Mesenchymal stem cell (in vitro differentiated cells and primary cell): ENCODE results near the gene NDRG2.
A peak's percentile ranks its signal among the peaks of the same experiment; 100 is the strongest.

Experiments used
- DNase-seq: peaks from one replicate; pipeline ENCODE4 v3.0.0-alpha.2; 2013
- H2AFZ ChIP-seq: one replicate; pipeline ENCODE4 v1.6.1; 2013; ENCODE audit warnings: low read depth, mild to moderate bottlenecking, control low read depth, inconsistent platforms, low read length, moderate library complexity
- H2AK5ac ChIP-seq: 2 replicates; pipeline ENCODE4 v1.6.1; 2013; ENCODE audit warnings: low read length, moderate library complexity, mild to moderate bottlenecking, inconsistent platforms; ENCODE audit not compliant: severe bottlenecking
- H2BK120ac ChIP-seq: one replicate; pipeline ENCODE4 v1.6.1; 2013; ENCODE audit warnings: low read depth, mild to moderate bottlenecking, inconsistent platforms, low read length, moderate library complexity
- H2BK12ac ChIP-seq, 2 experiments: one replicate each; pipeline ENCODE4 v1.6.1; 2013; ENCODE audit warnings: inconsistent platforms in 2 of 2, low read length in 2 of 2, mild to moderate bottlenecking in 2 of 2, moderate library complexity in 2 of 2, control low read depth in 1 of 2
- H2BK15ac ChIP-seq: one replicate; pipeline ENCODE4 v1.6.1; 2013; ENCODE audit warnings: mild to moderate bottlenecking, low read depth, inconsistent platforms; ENCODE audit not compliant: poor library complexity, severe bottlenecking
- H2BK5ac ChIP-seq: 2 replicates; pipeline ENCODE4 v1.6.1; 2013; ENCODE audit warnings: low read depth, mild to moderate bottlenecking, low read length, control low read depth, inconsistent platforms; ENCODE audit not compliant: poor library complexity, severe bottlenecking
- H3K14ac ChIP-seq, 2 experiments: one replicate each; pipeline ENCODE4 v1.6.1; 2013; ENCODE audit warnings: inconsistent platforms in 2 of 2, low read length in 2 of 2, control low read depth in 1 of 2, mild to moderate bottlenecking in 1 of 2, moderate library complexity in 1 of 2
- H3K18ac ChIP-seq, 2 experiments: one replicate each; pipeline ENCODE4 v1.6.1; 2013; ENCODE audit warnings: inconsistent platforms in 2 of 2, low read length in 2 of 2, control low read depth in 1 of 2, low read depth in 1 of 2, mild to moderate bottlenecking in 1 of 2
- H3K23ac ChIP-seq, 2 experiments: one replicate each; pipeline ENCODE4 v1.6.1; 2013; ENCODE audit warnings: inconsistent platforms in 2 of 2, low read length in 2 of 2, mild to moderate bottlenecking in 2 of 2, moderate library complexity in 2 of 2, control low read depth in 1 of 2
- H3K27ac ChIP-seq: 2 replicates; pipeline ENCODE4 v1.5.1; 2013; ENCODE audit warnings: mild to moderate bottlenecking, moderate library complexity, low read length, control low read depth, inconsistent platforms; ENCODE audit not compliant: poor library complexity, severe bottlenecking
- H3K27me3 ChIP-seq, 2 experiments: 2 replicates each; pipeline versions ENCODE4 v1.6.1 to v1.7.0; 2013; ENCODE audit warnings: low read length in 2 of 2, mild to moderate bottlenecking in 2 of 2, moderate library complexity in 2 of 2, control low read depth in 1 of 2, inconsistent platforms in 1 of 2; ENCODE audit not compliant: control insufficient read depth in 1 of 2, insufficient read depth in 1 of 2
- H3K36me3 ChIP-seq, 2 experiments: 2 replicates each; pipeline versions ENCODE4 v1.6.1 to v1.7.0; 2013; ENCODE audit warnings: low read length in 2 of 2, control low read depth in 1 of 2, inconsistent platforms in 1 of 2, low read depth in 1 of 2, mild to moderate bottlenecking in 1 of 2; ENCODE audit not compliant: insufficient read depth in 2 of 2, control insufficient read depth in 1 of 2
- H3K4ac ChIP-seq, 2 experiments: one replicate each; pipeline ENCODE4 v1.6.1; 2013; ENCODE audit warnings: inconsistent platforms in 2 of 2, low read length in 2 of 2, mild to moderate bottlenecking in 2 of 2, moderate library complexity in 2 of 2, control low read depth in 1 of 2, low read depth in 1 of 2
- H3K4me1 ChIP-seq: 2 replicates; pipeline ENCODE4 v1.6.1; 2013; ENCODE audit warnings: low read depth, low read length, control low read depth; ENCODE audit not compliant: control insufficient read depth, insufficient read depth
- H3K4me2 ChIP-seq: 2 replicates; pipeline ENCODE4 v1.6.1; 2013; ENCODE audit warnings: low read length, mild to moderate bottlenecking, inconsistent platforms; ENCODE audit not compliant: poor library complexity, severe bottlenecking
- H3K4me3 ChIP-seq, 2 experiments: 2 replicates each; pipeline versions ENCODE4 v1.5.1 to v1.7.0; 2013; ENCODE audit warnings: low read length in 2 of 2, mild to moderate bottlenecking in 2 of 2, control low read depth in 1 of 2, low read depth in 1 of 2; ENCODE audit not compliant: insufficient read depth in 1 of 2
- H3K79me1 ChIP-seq: replicated peaks from 2 replicates; pipeline ENCODE4 v1.6.1; 2013; ENCODE audit warnings: mild to moderate bottlenecking, control low read depth, low read length, inconsistent platforms; ENCODE audit not compliant: poor library complexity, severe bottlenecking
- H3K9ac ChIP-seq: 2 replicates; pipeline ENCODE4 v1.7.0; 2013; ENCODE audit warnings: mild to moderate bottlenecking, low read length, moderate library complexity
- H3K9me3 ChIP-seq: 2 replicates; pipeline ENCODE4 v1.7.0; 2013; ENCODE audit warnings: mild to moderate bottlenecking, low read length; ENCODE audit not compliant: control insufficient read depth
- H4K8ac ChIP-seq: one replicate; pipeline ENCODE4 v1.6.1; 2013; ENCODE audit warnings: inconsistent platforms, mild to moderate bottlenecking, low read length, moderate library complexity
- H4K91ac ChIP-seq: one replicate; pipeline ENCODE4 v1.6.1; 2013; ENCODE audit warnings: mild to moderate bottlenecking, low read length, inconsistent platforms
- WGBS: methylation state at CpG from one replicate; pipeline ENCODE4 v1.1.7; 2013; ENCODE audit warnings: mixed read lengths; 5-methylcytosine and 5-hydroxymethylcytosine counted together

Gene NDRG2

DNA sequence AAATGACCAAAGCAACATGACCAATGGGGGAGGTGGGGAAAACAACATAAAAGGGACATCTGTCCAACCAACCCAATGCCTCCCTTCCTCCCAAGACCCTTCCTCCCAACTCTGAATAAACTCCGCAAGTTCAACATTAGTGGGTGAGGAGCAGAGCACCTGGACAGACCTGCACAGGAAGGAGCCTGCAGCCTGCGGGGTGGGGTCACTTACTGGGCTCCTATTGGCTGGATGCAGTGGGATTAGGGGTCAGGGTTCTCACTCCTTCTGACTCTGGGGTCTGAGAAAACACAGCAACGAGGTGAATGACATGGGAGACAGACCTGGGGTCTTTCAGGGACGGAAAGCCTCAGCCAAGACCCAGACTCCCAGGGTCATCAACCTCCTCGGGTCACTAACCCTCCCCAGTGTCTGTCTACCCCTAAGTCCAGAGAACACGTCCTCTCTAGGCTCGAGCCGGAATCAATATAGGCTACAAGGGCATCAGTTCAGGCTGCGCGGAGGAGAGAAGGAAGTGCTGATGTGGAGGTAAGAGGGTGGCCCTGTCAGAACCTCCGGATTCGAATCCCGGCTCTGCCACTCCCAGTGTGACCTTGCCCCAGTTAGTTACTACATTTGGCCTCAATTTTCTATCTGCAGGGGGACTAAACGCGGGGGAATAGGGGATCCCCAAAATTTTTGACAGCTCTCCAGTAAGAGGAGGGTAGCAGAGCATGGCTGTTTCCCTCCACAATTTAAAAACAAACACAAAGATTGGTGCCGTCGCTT lies 860 bp downstream of the NDRG2 start:
- Histone ChIP-seq H2BK12ac (no peak overlapping the region), H3K14ac (no peak overlapping the region), H2BK15ac (peak overlapping the region; percentile 40), H3K4me1 (peaks cover 15% of the 10 kb centered on the region), H3K23ac (no peak overlapping the region), H3K18ac (no peak overlapping the region), H3K4me3 (peak overlapping the region in 1 of 2 experiments; percentile 69), H3K4me2 (peak overlapping the region; percentile 96), H3K4ac (no peak overlapping the region), H2BK5ac (no peak overlapping the region), H3K9me3 (no peaks in the 10 kb centered on the region), H2AFZ (no peak overlapping the region), H4K8ac (no peak overlapping the region), H3K36me3 (peaks cover 0 to 2% of the 10 kb centered on the region in 2 experiments), H2BK120ac (no peak overlapping the region), H3K79me1 (no peaks in the 10 kb centered on the region), H3K27ac (no peak overlapping the region), H3K27me3 (peaks cover 53 to 58% of the 10 kb centered on the region in 2 experiments), H4K91ac (no peak overlapping the region), H3K9ac (no peak overlapping the region), H2AK5ac (no peak overlapping the region)
- no peak for DNase-seq
- WGBS: 54% methylated on average over 12 of the region's 17 CpGs

DNA sequence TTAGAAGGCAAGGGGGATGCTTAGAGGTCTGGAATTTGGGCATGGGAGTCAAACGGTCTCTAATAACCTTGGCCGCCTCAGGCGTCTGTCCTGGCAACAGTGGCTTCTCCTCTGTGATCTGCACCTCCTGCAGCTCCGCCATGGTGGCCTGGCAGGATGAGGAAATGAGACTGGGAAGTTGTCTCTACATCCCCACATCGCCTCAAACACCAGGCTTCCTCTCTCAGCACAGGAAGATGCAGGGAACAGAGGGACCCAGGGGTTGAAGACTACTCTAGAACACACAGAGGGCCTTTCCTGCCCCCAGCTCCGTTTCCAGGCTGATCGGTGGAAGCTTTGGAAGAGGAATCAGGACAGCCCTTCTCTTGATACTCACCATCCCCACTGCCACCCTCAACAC lies 1.7 kb downstream of the NDRG2 start:
- no peak overlapping the region for H3K23ac ChIP-seq
- no peak overlapping the region for H3K4me3 ChIP-seq
- no peak overlapping the region for H2AK5ac ChIP-seq
- no peak overlapping the region for H2BK12ac ChIP-seq
- H4K91ac ChIP-seq: no peak overlapping the region
- H3K9ac ChIP-seq: no peak overlapping the region
- H3K4me2 ChIP-seq: no peak overlapping the region
- no peak overlapping the region for H2BK15ac ChIP-seq
- no peak overlapping the region for H3K4ac ChIP-seq
- no peak overlapping the region for H2BK5ac ChIP-seq
- no peak overlapping the region for H3K14ac ChIP-seq
- peaks cover 15% of the 10 kb centered on the region for H3K4me1 ChIP-seq
- H3K27me3 ChIP-seq: peaks cover 53 to 62% of the 10 kb centered on the region in 2 experiments
- peaks cover 0 to 2% of the 10 kb centered on the region in 2 experiments for H3K36me3 ChIP-seq
- DNase-seq: no peak
- H3K27ac ChIP-seq: no peak overlapping the region
- no peak overlapping the region for H4K8ac ChIP-seq
- H3K79me1 ChIP-seq: no peaks in the 10 kb centered on the region
- no peak overlapping the region for H2BK120ac ChIP-seq
- no peaks in the 10 kb centered on the region for H3K9me3 ChIP-seq
- WGBS: 85% methylated on average over 7 of the region's 7 CpGs
- H3K18ac ChIP-seq: no peak overlapping the region
- no peak overlapping the region for H2AFZ ChIP-seq

DNA sequence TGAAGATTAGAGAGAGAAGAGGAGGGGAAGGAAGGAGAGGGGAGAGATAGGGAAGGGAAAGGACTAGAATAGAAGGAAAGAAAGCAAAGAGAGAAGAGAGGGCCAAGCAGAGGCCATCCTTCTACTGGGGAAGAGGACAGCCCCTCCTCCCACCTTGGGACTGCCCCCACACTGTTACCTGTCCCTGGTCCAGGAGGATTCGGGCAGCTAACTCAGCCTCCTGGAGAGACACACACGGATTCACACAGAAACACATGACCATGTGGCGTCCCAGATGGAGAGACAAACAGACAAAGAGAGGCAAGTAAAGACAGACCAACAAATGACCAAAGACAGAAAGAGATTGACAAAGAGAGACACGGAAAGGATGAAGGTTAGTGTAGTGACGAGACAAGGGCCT lies 2.2 kb downstream of the NDRG2 start:
- Histone ChIP-seq H3K9ac (no peak overlapping the region), H2BK120ac (no peak overlapping the region), H2AK5ac (no peak overlapping the region), H3K4me1 (peaks cover 15% of the 10 kb centered on the region), H2AFZ (no peak overlapping the region), H3K4ac (no peak overlapping the region), H2BK15ac (no peak overlapping the region), H3K4me3 (no peak overlapping the region), H3K36me3 (peaks cover 0 to 2% of the 10 kb centered on the region in 2 experiments), H4K91ac (no peak overlapping the region), H3K79me1 (no peaks in the 10 kb centered on the region), H3K23ac (no peak overlapping the region), H2BK5ac (no peak overlapping the region), H3K14ac (no peak overlapping the region), H4K8ac (no peak overlapping the region), H3K9me3 (no peaks in the 10 kb centered on the region), H3K4me2 (no peak overlapping the region), H2BK12ac (no peak overlapping the region), H3K27me3 (peaks cover 57 to 67% of the 10 kb centered on the region in 2 experiments), H3K18ac (no peak overlapping the region), H3K27ac (no peak overlapping the region)
- WGBS: 92% methylated on average over 5 of the region's 5 CpGs
- DNase-seq: no peak

DNA sequence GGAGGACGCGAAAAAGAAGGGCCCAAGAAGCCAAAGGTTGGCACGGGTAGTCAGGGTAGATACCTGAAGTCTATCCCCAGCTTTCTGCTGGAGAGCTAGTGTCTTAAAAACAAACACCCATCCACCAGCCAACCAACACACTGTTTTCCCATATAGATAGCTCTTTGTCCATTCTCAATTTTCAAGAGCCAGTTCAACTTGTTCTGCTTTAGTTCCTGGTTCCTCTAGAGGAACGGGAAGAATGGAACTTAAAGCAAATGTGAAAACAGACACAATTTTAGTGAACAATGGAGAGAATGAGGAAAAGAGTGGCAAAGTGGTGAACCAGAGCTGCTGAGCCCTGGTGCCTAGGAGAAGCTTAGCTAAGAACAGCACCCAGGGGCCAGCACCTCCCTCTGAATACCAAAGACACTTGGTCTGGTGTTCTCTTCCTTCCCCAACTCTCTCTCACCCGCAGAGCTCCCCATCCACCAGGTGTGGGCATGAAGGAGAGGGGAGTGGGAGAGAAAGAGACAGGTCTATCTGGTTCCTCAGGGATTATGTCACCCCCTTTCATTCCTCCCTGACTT lies 3.8 kb downstream of the NDRG2 start:
- no peak overlapping the region for H3K18ac ChIP-seq
- no peak overlapping the region for H3K27ac ChIP-seq
- no peak overlapping the region for H2BK120ac ChIP-seq
- no peaks in the 10 kb centered on the region for H3K9me3 ChIP-seq
- H4K91ac ChIP-seq: no peak overlapping the region
- DNase-seq: no peak
- H2BK12ac ChIP-seq: no peak overlapping the region
- H2AFZ ChIP-seq: no peak overlapping the region
- H3K9ac ChIP-seq: no peak overlapping the region
- H3K36me3 ChIP-seq: peaks cover 0 to 2% of the 10 kb centered on the region in 2 experiments
- no peaks in the 10 kb centered on the region for H3K79me1 ChIP-seq
- H2BK15ac ChIP-seq: no peak overlapping the region
- H3K14ac ChIP-seq: no peak overlapping the region
- no peak overlapping the region for H3K23ac ChIP-seq
- no peak overlapping the region for H3K4ac ChIP-seq
- H3K4me1 ChIP-seq: peaks cover 16% of the 10 kb centered on the region
- no peak overlapping the region for H3K4me2 ChIP-seq
- H3K4me3 ChIP-seq: no peak overlapping the region
- no peak overlapping the region for H2AK5ac ChIP-seq
- no peak overlapping the region for H4K8ac ChIP-seq
- WGBS: 96% methylated on average over 4 of the region's 5 CpGs
- H3K27me3 ChIP-seq: peaks cover 56 to 68% of the 10 kb centered on the region in 2 experiments
- no peak overlapping the region for H2BK5ac ChIP-seq
